Fibroblast of the aortic adventitia (primary cell): ENCODE results near the gene TSC22D2. TPM values are rescaled to one million over a fixed set of nuclear protein-coding genes. Genes with fewer than 3 reads are reported as not detected.

Source experiments
- DNase-seq: peaks from one replicate; pipeline ENCODE4 v3.0.0-alpha.2; 2010; ENCODE audit warnings: low read depth
- H3K4me3 ChIP-seq: 2 replicates; pipeline ENCODE4 v1.5.1; 2011; ENCODE audit warnings: low read depth, mild to moderate bottlenecking, control low read depth, low read length, moderate library complexity
- total RNA-seq: library from RNA; depleted of rRNA; stranded (reverse); fragments of >200 nt; gene quantifications from 2 replicates; pipeline ENCODE4 v1.2.3, GENCODE V29; 2012; ENCODE audit warnings: low replicate concordance
- TF ChIP-seq, protein P1 (sequence below): IDR thresholded peaks from 2 replicates; pipeline ENCODE4 v1.5.1; 2011; ENCODE audit warnings: mild to moderate bottlenecking, low read length, control low read depth, inconsistent platforms; ENCODE audit not compliant: insufficient read depth

Gene TSC22D2
- total RNA-seq, 1 donor, result 15.4 TPM

DNA sequence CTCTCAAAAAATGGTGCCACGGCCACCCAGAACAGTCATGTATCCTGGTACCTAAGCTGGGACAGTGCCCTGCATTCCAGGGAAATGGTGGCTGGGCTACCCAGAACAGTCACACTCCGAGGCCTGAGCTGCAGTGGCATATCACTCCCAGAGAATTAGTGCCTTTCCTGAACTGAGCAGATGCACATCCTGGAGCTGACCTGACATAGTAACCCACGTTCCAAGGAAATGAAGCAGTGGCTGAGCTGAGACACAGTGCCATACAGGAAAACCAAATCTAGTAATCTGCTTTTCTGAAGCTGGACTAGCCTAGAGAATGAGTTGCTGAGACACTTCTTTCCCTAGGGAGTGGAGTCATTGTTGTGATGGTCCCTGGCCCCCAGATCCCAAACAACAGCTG is 96.4 kb downstream of the TSC22D2 start:
- H3K4me3 ChIP-seq, result no peak overlapping the region
- DNase-seq, result no peak
- TF ChIP-seq, protein P1, sequence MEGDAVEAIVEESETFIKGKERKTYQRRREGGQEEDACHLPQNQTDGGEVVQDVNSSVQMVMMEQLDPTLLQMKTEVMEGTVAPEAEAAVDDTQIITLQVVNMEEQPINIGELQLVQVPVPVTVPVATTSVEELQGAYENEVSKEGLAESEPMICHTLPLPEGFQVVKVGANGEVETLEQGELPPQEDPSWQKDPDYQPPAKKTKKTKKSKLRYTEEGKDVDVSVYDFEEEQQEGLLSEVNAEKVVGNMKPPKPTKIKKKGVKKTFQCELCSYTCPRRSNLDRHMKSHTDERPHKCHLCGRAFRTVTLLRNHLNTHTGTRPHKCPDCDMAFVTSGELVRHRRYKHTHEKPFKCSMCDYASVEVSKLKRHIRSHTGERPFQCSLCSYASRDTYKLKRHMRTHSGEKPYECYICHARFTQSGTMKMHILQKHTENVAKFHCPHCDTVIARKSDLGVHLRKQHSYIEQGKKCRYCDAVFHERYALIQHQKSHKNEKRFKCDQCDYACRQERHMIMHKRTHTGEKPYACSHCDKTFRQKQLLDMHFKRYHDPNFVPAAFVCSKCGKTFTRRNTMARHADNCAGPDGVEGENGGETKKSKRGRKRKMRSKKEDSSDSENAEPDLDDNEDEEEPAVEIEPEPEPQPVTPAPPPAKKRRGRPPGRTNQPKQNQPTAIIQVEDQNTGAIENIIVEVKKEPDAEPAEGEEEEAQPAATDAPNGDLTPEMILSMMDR, result no peak

DNA sequence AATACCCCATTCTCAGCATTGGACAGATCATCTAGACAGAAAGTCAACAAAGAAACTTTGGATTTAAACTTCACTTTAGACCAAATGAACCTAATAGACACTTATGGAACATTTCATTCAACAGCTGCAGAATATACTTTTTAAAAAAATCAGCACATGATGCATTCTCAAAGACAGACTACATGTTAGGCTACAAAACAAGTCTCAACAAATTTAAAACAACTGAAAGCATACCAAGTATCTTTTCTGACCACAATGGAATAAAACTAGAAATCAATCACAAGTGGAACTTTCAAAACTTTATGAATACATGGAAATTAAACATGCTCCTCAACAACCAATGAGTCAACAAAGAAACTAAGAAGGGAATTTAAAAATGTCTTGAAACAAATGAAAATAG is 100.3 kb downstream of the TSC22D2 start:
- no peak overlapping the region for H3K4me3 ChIP-seq
- TF ChIP-seq, protein P1, result no peak
- DNase-seq, result no peak

- no peak overlapping the region for H3K4me3 ChIP-seq
- TF ChIP-seq, protein P1, result no peak
- no peak for DNase-seq
These were observed 101.7 kb downstream of the TSC22D2 start for GRCh38 chr3:150509780-150510179.

GRCh38 chr3:150511122-150511821 is 103.2 kb downstream of the TSC22D2 start:
- H3K4me3 ChIP-seq, result no peak overlapping the region
- TF ChIP-seq, protein P1, result no peak
- DNase-seq, result no peak

DNA sequence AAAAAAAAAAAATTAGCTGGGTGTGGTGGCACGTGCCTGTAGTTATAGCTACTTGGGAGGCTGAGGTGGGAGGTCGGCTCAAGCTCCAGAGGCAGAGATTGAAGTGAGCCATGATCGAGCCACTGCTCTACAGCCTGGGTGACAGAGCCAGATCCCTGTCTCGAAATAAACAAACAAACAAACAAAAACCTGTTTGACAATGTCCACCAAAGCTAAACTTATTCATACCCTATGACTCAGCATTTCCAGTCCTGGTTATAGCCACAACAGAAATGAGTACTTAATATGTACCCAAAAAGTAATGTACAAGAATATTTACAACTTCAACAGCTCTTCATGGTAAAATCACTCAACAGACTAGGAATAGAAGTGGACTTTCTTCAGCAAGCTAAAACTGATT is 107.1 kb downstream of the TSC22D2 start:
- TF ChIP-seq, protein P1, result no peak
- H3K4me3 ChIP-seq, result no peak overlapping the region
- no peak for DNase-seq

Other genes starting within 250 kb of the TSC22D2 start
- 119 and 229 TPM in 2 replicates for gene SERP1, start 138.2 kb downstream of the TSC22D2 start, total RNA-seq
- 135 and 166 TPM in 2 replicates for gene EIF2A, start 138.5 kb downstream of the TSC22D2 start, total RNA-seq
- gene SELENOT, start 195.0 kb downstream of the TSC22D2 start, total RNA-seq, result 37.9 and 150 TPM in 2 replicates